Measurements from ENCODE around the gene FGD4.

DNA sequence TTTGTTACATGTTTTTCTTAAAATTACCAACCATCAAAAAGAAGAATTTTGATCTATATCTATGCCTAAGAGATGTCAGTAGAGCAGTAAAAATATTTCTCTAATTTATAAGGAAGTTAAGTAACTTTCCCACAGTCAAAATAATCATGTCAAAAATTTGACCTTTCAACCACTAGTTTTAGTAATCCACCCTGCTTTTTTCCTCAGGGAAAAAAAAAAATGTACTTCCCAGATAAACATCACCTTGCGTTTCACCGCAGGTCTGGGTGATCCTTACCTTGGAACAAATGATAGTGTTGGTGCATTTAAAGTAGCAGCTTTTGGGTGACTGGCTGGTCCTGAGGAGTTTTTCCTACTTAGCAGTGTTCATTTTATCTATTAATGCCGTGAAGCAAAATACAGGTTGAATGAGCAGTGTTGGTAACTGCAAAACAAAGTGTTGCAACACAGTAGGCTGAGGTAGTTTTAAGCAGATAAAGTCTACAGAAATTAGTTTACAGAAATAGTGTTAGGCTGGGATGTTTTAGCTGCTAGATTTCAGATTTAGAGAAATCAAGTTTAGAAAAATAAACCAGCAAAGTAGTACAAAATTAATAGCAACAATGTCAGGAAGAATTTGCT, 142.5 kb downstream of the FGD4 start:
- no peak for TF ChIP-seq ZNF232 (CRISPR knock-in tag; IDR thresholded peaks at IDR 0.05)
- TF ChIP-seq, protein P1, sequence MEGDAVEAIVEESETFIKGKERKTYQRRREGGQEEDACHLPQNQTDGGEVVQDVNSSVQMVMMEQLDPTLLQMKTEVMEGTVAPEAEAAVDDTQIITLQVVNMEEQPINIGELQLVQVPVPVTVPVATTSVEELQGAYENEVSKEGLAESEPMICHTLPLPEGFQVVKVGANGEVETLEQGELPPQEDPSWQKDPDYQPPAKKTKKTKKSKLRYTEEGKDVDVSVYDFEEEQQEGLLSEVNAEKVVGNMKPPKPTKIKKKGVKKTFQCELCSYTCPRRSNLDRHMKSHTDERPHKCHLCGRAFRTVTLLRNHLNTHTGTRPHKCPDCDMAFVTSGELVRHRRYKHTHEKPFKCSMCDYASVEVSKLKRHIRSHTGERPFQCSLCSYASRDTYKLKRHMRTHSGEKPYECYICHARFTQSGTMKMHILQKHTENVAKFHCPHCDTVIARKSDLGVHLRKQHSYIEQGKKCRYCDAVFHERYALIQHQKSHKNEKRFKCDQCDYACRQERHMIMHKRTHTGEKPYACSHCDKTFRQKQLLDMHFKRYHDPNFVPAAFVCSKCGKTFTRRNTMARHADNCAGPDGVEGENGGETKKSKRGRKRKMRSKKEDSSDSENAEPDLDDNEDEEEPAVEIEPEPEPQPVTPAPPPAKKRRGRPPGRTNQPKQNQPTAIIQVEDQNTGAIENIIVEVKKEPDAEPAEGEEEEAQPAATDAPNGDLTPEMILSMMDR (IDR thresholded peaks at IDR 0.05) = no peak
- TF ChIP-seq AFF4 (CRISPR knock-in tag; IDR thresholded peaks at IDR 0.05; ENCODE audit: borderline replicate concordance) = no peak
- TF ChIP-seq ZNF396 (CRISPR knock-in tag; IDR thresholded peaks at IDR 0.05; ENCODE audit: borderline replicate concordance) = no peak
- no peak for TF ChIP-seq ATF2 (CRISPR knock-in tag; IDR thresholded peaks at IDR 0.05; ENCODE audit: borderline replicate concordance, low read depth)
- TF ChIP-seq ZNF263 (CRISPR knock-in tag; IDR thresholded peaks at IDR 0.05; ENCODE audit: low read depth) = no peak
- TF ChIP-seq ELF4 (CRISPR knock-in tag; IDR thresholded peaks at IDR 0.05; ENCODE audit: low read depth) = no peak
- TF ChIP-seq ZBTB43 (CRISPR knock-in tag; IDR thresholded peaks at IDR 0.05) = no peak
- no peak for TF ChIP-seq NR2C2 (CRISPR knock-in tag; IDR thresholded peaks at IDR 0.05)

Data from WTC11 (cell line).